Umbilical cord (tissue), 2 donors: Measurements from ENCODE around the gene DAPK1. TPM values are rescaled to one million over a fixed set of nuclear protein-coding genes. Genes with fewer than 3 reads are reported as not detected.

Experiments
- DNase-seq: peaks from one replicate; pipeline ENCODE4 v3.0.0-alpha.2; 2015; ENCODE audit warnings: low spot score
- total RNA-seq: library from RNA; depleted of rRNA; stranded (reverse); fragments of >200 nt; gene quantifications from one replicate; pipeline ENCODE4 v1.2.3, GENCODE V29; 2014; ENCODE audit warnings: low replicate concordance; ENCODE audit not compliant: insufficient read depth

The DAPK1 gene
- total RNA-seq, 1 donor from 2014 or later: 77.0 TPM

DNA sequence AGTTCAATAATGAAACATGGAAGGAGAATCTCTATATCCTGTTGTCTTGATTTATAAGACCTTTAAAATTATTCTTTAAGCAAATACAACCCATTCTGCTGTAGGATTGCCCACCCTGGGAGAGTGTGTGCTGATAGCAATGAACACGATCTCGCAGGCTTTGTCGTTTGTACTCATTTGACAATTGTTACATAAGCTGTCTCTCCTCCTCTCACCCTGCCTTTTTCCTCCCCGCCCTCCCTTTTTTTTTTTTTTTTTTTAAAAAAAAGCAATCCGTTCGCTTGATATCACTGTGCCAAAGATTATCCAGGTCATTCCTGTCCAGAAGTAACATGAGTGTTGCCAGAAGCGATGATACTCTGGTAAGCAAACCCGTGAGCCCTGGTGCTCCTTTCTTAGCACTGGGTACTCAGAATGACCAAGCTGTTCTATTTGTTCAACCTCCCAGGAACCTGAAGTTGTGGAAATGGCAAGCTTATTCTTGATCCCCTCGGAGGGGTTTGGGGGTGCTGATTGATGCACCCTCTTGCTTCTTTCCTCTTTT, 145.5 kb downstream of the DAPK1 start:
- peak; percentile 44 for DNase-seq

- no peak for DNase-seq
These were observed 146.3 kb downstream of the DAPK1 start for GRCh38 chr9:87643778-87644570.

DNA sequence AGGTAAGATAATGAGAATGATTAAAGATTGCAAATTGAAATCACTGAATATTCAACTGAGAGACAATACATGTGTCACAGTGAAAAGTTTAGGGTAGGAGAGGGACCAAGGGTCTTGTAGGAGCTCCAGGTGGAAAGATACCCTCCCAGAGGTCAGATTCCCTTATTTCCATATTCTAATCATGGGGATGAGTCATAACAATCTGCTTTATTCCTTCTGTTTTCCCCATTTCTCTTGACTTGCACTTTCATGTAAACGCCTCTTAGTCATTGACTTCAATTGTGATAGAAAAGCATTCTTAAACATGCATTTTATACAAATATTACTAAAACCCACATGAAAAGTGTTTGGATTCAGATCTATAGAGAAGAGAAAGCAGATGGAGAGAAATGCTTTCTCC, 147.0 kb downstream of the DAPK1 start:
- DNase-seq: no peak

GRCh38 chr9:87646546-87646945, 148.9 kb downstream of the DAPK1 start:
- DNase-seq: peak; percentile 45

DNA sequence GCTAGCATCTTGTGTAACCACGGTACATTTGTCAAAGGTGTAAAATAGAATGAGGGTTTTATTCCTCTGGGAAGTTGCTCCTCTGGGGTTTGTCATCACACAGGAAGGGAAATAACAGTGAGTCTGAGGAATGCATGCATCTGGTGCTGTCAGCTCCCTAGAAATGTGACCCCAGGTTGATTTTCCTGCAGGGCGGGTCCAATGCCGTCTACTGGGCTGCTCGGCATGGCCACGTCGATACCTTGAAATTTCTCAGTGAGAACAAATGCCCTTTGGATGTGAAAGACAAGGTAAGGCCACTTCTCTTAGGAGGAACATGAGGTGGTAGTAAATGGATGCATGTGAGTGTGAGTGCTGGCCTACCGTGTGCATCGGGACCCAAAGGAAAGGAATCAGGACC, 149.4 kb downstream of the DAPK1 start:
- DNase-seq: no peak

GRCh38 chr9:87648606-87649005, 150.9 kb downstream of the DAPK1 start:
- no peak for DNase-seq

GRCh38 chr9:87650611-87651295, 153.1 kb downstream of the DAPK1 start:
- DNase-seq: no peak

GRCh38 chr9:87651431-87651830, 153.8 kb downstream of the DAPK1 start:
- no peak for DNase-seq

- no peak for DNase-seq
These were observed 156.3 kb downstream of the DAPK1 start for GRCh38 chr9:87653941-87654340.

- no peak for DNase-seq
These were observed 158.1 kb downstream of the DAPK1 start for GRCh38 chr9:87655731-87656130.

DNA sequence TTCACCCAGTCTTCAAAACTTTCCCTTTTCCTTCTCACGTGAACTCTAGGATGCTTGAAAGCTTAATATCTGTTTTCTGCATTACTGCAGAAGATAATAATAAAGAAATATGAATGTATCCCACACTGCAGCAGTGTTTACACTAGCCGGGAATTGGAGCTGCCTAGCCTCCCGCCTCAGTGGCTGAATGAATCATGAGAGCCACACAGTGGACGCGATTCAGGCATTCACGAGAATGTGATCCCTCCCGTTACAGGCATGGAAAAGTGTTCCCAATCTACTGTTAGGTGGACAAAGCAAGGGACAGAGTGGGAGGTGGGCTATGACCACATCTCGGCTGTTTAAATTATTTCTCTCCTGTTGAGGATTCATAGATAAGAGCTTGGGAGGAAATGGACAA, 158.8 kb downstream of the DAPK1 start:
- DNase-seq: peak; percentile 52

- DNase-seq: no peak
These were observed 159.5 kb downstream of the DAPK1 start for GRCh38 chr9:87657190-87657589.

- no peak for DNase-seq
These were observed 160.2 kb downstream of the DAPK1 start for GRCh38 chr9:87657893-87658292.

DNA sequence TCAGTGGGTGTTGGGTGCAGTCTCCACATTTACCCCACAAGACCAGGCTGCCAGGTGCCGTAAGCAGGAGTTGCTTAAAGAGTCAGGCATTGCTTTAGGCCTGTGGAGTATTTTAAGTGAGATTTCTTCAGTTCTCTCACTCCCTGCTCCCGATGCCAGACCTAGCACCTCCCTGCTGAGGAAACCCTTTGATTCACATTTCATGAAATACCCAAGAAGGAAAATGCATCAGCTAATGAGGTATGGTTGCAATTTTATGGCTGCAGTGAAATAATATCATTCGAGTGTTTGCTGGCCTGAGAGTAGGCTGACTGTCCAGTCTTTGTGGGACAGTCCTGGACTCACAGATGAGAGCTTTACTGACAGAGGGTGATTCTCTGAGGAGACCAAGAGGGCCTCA, 160.8 kb downstream of the DAPK1 start:
- no peak for DNase-seq

DNA sequence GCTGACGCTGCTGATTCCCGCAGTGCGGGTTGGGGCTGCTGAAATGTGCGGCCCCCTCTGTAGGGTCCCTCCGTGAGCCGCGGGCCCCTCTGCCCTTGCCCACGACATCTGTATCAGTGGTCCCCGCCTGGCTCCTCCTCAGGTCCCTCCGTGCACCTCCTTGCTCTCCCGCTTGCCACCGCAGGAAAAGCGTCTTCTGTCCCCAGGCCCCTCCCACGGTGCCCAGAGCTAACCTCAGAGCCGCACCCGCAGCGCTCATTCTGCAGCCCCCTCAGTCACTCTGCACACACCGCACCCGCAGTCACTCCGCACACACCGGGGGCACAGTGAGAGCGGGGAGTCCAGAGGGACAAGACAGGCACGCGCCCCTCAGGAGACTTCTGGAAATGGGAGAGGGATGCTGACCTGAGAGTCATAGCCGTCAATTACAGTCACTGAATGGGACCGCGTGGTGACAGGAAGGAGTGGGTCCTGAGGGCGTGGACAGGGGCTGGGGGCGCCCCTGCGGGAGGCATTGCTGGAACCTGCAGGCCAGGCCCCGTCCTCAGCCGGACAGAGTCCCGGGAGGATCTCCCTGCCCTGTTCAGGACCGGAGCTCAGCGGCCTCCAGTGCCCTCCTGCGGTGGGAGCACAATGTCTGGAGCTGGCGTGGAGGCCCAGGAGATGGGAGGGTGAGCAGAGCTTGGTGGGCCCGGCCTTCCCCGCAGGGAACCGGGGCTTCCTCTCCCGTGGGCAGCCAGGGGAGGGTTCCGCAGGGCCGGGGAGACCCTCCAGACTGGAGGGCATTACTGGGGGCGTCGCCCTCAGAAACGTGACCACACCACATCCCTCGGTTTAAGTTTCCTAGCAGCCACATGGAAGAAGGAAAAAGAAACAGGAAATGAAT, 162.1 kb downstream of the DAPK1 start:
- DNase-seq: no peak

DNA sequence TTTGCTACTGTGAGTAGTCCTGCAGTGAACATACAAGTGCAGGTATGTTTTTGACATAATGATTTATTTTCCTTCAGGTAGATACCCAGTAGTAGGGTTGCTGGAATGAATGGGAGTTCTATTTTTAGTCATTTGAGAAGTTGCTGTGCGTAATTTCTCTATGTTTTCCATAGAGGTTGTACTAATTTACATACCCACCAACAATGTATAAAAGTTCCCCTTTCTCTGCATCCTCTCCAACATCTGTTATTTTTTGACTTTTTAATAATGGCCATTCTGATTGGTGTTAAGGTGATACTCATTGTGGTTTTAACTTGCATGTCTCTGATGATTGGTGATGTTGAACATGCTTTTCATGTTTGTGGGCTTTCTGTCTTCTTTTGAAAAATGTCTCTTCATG, 163.6 kb downstream of the DAPK1 start:
- DNase-seq: no peak

DNA sequence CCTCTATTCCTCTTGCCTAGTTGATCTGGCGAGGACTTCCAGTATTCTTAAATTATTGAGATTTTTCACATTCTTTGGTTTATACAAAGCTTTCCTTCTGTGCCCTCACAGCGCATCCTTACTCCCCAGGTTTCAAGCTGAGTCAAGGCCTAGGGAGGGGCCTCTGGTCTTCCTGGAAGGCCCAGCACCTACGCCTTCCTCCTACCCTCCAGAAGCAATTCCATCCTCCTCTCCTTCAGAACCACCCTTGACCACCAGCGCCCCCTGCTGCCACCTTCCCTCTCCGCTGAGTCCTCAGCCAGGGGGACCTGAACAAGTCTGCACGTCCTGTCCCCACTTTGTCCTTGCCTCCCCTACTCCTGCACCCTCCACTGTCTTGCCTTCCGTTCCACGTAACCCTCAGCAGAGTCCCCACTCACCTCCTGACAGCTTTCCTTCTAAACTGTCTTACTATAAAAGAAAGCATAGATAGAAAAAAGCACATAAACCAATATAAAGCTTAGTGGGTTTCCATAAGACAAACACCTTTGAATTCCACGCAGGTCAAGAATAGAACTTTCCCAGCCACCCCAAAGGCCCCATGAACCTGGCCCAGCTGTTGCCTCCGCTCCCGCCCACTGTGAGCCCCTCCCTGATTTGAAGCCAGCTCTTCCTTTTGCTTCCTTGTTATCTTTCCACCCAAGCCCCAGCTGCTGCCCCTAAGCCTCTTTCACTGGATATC, 165.3 kb downstream of the DAPK1 start:
- DNase-seq: peak; percentile 39

DNA sequence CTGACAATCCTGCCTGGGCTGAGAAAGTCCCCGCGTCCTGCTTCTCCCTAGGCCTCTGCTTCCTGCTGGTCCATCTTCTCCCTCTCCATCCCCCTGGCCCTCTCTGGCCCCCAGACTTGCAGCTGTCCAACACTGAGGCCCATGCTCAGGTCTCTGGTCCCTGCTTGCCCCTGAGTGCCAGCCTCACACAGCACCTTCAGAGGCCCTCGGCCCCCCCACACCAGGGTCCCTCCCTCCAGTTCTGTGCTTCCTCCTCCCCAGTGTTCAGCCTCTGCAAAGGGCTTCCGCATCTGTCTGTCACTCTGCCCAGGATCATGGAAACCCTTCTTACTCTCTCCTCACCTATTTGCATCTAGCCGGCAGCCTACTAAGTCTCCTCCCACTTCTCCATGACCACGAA, 165.9 kb downstream of the DAPK1 start:
- no peak for DNase-seq

- DNase-seq: no peak
These were observed 166.7 kb downstream of the DAPK1 start for GRCh38 chr9:87664153-87665060.

- no peak for DNase-seq
These were observed 167.8 kb downstream of the DAPK1 start for GRCh38 chr9:87665505-87665904.
